ENCODE measurements around the gene CMIP.

DNA sequence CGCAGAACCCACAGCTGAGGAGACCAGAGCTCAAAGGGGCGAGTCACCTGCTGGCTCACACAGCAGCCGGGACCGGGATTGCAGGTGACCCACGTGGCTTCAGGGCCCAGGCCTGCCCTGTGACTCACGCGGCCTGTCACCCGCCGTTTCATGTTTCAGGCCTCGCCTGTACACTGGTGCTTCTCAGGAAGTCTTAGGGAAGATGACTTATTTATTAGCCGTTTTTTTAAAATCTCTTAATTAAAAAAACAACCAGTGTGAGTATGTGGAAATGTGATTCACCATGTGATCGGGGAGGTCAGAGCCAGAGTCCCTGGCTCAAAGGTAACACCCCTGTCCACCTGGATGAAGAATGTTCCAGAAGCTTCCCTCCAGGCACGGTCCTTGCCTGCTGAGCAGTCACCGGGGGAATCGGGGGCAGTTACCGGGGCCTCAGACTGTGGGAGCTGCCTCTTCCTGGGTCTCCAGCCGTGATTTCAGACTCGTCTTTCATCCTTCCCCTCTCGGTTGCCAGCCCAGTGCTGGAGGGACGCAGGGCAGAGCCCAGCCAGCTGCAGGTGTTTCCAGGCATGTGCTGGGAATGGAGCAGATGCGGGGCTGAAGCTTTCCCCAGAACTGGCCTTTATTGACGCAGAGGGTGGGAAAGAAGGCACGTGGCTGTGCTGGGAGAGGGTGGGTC is 49.3 kb downstream of the CMIP start:
- TF ChIP-seq, protein P1, sequence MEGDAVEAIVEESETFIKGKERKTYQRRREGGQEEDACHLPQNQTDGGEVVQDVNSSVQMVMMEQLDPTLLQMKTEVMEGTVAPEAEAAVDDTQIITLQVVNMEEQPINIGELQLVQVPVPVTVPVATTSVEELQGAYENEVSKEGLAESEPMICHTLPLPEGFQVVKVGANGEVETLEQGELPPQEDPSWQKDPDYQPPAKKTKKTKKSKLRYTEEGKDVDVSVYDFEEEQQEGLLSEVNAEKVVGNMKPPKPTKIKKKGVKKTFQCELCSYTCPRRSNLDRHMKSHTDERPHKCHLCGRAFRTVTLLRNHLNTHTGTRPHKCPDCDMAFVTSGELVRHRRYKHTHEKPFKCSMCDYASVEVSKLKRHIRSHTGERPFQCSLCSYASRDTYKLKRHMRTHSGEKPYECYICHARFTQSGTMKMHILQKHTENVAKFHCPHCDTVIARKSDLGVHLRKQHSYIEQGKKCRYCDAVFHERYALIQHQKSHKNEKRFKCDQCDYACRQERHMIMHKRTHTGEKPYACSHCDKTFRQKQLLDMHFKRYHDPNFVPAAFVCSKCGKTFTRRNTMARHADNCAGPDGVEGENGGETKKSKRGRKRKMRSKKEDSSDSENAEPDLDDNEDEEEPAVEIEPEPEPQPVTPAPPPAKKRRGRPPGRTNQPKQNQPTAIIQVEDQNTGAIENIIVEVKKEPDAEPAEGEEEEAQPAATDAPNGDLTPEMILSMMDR (IDR thresholded peaks at IDR 0.05; ENCODE audit: poor library complexity, severe bottlenecking): no peak
- TF ChIP-seq RAD21 (conservative IDR thresholded peaks at IDR 0.05) (no peak), TAF1 (IDR thresholded peaks at IDR 0.05; ENCODE audit: low read depth) (no peak), EZH2 (IDR thresholded peaks at IDR 0.05; ENCODE audit: borderline replicate concordance, insufficient read depth, low read length, poor library complexity, severe bottlenecking) (no peak), POLR2AphosphoS5 (IDR thresholded peaks at IDR 0.05) (no peak)
- TF ChIP-seq, protein P2, sequence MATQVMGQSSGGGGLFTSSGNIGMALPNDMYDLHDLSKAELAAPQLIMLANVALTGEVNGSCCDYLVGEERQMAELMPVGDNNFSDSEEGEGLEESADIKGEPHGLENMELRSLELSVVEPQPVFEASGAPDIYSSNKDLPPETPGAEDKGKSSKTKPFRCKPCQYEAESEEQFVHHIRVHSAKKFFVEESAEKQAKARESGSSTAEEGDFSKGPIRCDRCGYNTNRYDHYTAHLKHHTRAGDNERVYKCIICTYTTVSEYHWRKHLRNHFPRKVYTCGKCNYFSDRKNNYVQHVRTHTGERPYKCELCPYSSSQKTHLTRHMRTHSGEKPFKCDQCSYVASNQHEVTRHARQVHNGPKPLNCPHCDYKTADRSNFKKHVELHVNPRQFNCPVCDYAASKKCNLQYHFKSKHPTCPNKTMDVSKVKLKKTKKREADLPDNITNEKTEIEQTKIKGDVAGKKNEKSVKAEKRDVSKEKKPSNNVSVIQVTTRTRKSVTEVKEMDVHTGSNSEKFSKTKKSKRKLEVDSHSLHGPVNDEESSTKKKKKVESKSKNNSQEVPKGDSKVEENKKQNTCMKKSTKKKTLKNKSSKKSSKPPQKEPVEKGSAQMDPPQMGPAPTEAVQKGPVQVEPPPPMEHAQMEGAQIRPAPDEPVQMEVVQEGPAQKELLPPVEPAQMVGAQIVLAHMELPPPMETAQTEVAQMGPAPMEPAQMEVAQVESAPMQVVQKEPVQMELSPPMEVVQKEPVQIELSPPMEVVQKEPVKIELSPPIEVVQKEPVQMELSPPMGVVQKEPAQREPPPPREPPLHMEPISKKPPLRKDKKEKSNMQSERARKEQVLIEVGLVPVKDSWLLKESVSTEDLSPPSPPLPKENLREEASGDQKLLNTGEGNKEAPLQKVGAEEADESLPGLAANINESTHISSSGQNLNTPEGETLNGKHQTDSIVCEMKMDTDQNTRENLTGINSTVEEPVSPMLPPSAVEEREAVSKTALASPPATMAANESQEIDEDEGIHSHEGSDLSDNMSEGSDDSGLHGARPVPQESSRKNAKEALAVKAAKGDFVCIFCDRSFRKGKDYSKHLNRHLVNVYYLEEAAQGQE (IDR thresholded peaks at IDR 0.05; ENCODE audit: borderline replicate concordance): no peak
